ENCODE data around the gene CCDC61. TPM values are rescaled to one million over a fixed set of nuclear protein-coding genes. Genes with fewer than 3 reads are reported as not detected.

Gene CCDC61
- total RNA-seq, 1 experiment from 2014 or later = 16.9 TPM

GRCh38 chr19:46042252-46042883, 47.1 kb downstream of the CCDC61 start:
- no peaks in the 10 kb centered on the region for H3K27me3 ChIP-seq (ENCODE audit: insufficient read depth, low read length)
- Mint-ChIP-seq H3K27me3 (ENCODE audit: low read depth) (peaks cover 74% of the 10 kb centered on the region), H3K36me3 (ENCODE audit: insufficient read depth in 1 of 3, low read depth in 3 of 3) (peaks cover 0 to 8% (median 6%) of the 10 kb centered on the region in 3 experiments; a peak in 6 of 7 replicates), H3K4me1 (no peaks in the 10 kb centered on the region), H3K9me3 (peaks cover 48 to 69% of the 10 kb centered on the region in 2 experiments), H3K27ac (no peak overlapping the region), H3K4me3 (no peak overlapping the region)
- H3K4me2 ChIP-seq (ENCODE audit: insufficient read depth, insufficient read length, low read length) = no peak overlapping the region
- H2BK20ac ChIP-seq (ENCODE audit: low read depth, low read length, poor library complexity, severe bottlenecking) = no peak overlapping the region
- H3K56ac ChIP-seq (ENCODE audit: insufficient read length, low read depth, low read length) = no peak overlapping the region
- no peak overlapping the region for H3K27ac ChIP-seq (ENCODE audit: insufficient read length, low read depth, low read length)
- WGBS (ENCODE audit: extremely low coverage, insufficient read length, low lambda C conversion rate) = no CpG with 5 or more reads among the region's 5 CpGs
- no peaks in the 10 kb centered on the region for H3K79me2 ChIP-seq (ENCODE audit: insufficient read depth, low read length)
- no peak overlapping the region for H3K9ac ChIP-seq (ENCODE audit: extremely low read depth, insufficient read length, low read length)
- no peak overlapping the region for H2AK5ac ChIP-seq (ENCODE audit: insufficient read length, low read length)
- H3K14ac ChIP-seq (ENCODE audit: insufficient read depth, low read length) = no peak overlapping the region
- H3K23ac ChIP-seq (ENCODE audit: insufficient read length, low read depth, low read length) = no peak overlapping the region
- no peak for DNase-seq
- no peak overlapping the region for H2BK5ac ChIP-seq (ENCODE audit: insufficient read length, low read length)
- H2BK15ac ChIP-seq (ENCODE audit: low read depth, low read length) = no peak overlapping the region
- H4K8ac ChIP-seq (replicated peaks; ENCODE audit: insufficient read length, low read depth, low read length) = no peak overlapping the region
- H3K18ac ChIP-seq (ENCODE audit: insufficient read length, low read depth, low read length) = no peak overlapping the region
- no peak overlapping the region for H3K4ac ChIP-seq (ENCODE audit: low read depth, low read length)
- H4K20me1 ChIP-seq (ENCODE audit: control insufficient read depth, insufficient read depth, insufficient read length) = no peaks in the 10 kb centered on the region
- H2AFZ ChIP-seq (ENCODE audit: low read length) = no peak overlapping the region
- H3K79me1 ChIP-seq (ENCODE audit: insufficient read depth, low read depth, low read length, poor library complexity, severe bottlenecking) = no peaks in the 10 kb centered on the region
- no peak overlapping the region for H4K91ac ChIP-seq (ENCODE audit: insufficient read length, low read depth, low read length)
- H4K5ac ChIP-seq (ENCODE audit: insufficient read length, low read depth, low read length) = no peak overlapping the region
- no peak for TF ChIP-seq CTCF (conservative IDR thresholded peaks at IDR 0.05)
- peaks cover 5% of the 10 kb centered on the region for H3K9me3 ChIP-seq (ENCODE audit: control insufficient read depth, low read depth, low read length)
- H2BK12ac ChIP-seq (ENCODE audit: insufficient read length, low read depth, low read length) = no peak overlapping the region
- no peak overlapping the region for H2BK120ac ChIP-seq (ENCODE audit: low read depth, low read length, poor library complexity, severe bottlenecking)
- no peaks in the 10 kb centered on the region for H3K23me2 ChIP-seq (ENCODE audit: insufficient read length, low read depth, low read length, poor library complexity, severe bottlenecking)
- H3T11ph ChIP-seq (ENCODE audit: low read length) = no peak overlapping the region
- H3K4me1 ChIP-seq (ENCODE audit: insufficient read depth, low read length) = no peaks in the 10 kb centered on the region
